ENCODE data around the gene TEX19. TPM values are rescaled to one million over a fixed set of nuclear protein-coding genes. Genes with fewer than 3 reads are reported as not detected.

The TEX19 gene
- total RNA-seq, 2 experiments from 2014 or later, result 2.0 to 3.4 TPM

DNA sequence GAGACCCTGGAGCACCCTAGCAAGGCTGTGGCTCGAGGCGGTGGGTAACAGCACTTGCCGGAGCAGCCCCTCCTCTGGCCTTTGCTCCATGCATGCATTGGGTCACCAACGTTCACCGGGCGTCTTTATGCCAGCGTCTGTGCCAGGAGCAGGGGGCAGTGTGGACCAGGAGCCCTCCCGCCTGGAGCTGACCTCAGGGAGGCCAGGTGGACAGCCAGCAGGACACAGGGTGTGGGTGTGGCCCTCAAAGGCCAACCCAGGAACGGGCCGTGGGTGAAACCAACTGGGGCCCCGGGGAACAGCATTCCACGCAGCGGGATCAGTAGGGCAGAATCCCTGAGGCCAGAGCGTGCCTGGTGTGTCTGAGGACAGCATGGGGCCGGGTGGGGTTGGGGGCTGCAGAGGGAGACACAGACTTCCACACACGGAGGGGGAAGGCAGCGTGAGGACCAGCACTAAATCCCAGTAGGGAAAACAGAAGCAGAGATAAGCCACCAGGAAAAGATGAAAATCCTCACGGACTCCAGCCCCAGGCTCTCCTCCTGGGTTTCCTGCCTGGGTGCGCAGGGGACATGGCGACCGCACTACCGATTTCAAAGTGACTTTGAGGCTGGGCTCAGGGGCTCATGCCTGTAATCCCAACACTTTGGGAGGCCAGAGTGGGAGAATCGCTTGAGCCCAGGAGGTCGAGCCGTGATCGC is 38.8 kb upstream of the TEX19 start:
- H2AFZ ChIP-seq (ENCODE audit: low read length), result no peak overlapping the region
- no peak overlapping the region for H3K4me2 ChIP-seq (ENCODE audit: low read length)
- ChIA-PET POLR2A (no interaction called here), CTCF (ENCODE audit: unreplicated experiment) (no interaction called here)
- no peak for TF ChIP-seq EZH2phosphoT487 (IDR thresholded peaks at IDR 0.05; ENCODE audit: borderline replicate concordance, low read depth, low read length)
- TF ChIP-seq, protein P1, sequence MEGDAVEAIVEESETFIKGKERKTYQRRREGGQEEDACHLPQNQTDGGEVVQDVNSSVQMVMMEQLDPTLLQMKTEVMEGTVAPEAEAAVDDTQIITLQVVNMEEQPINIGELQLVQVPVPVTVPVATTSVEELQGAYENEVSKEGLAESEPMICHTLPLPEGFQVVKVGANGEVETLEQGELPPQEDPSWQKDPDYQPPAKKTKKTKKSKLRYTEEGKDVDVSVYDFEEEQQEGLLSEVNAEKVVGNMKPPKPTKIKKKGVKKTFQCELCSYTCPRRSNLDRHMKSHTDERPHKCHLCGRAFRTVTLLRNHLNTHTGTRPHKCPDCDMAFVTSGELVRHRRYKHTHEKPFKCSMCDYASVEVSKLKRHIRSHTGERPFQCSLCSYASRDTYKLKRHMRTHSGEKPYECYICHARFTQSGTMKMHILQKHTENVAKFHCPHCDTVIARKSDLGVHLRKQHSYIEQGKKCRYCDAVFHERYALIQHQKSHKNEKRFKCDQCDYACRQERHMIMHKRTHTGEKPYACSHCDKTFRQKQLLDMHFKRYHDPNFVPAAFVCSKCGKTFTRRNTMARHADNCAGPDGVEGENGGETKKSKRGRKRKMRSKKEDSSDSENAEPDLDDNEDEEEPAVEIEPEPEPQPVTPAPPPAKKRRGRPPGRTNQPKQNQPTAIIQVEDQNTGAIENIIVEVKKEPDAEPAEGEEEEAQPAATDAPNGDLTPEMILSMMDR (conservative IDR thresholded peaks at IDR 0.05; ENCODE audit: low read length), result no peak
- H3K27ac ChIP-seq (ENCODE audit: low read depth, low read length, poor library complexity, severe bottlenecking), result no peak overlapping the region
- H3K9me3 ChIP-seq (ENCODE audit: low read length), result peaks cover 8% of the 10 kb centered on the region; the same call in 1 of the 2 replicates
- H3K36me3 ChIP-seq (ENCODE audit: insufficient read depth, low read length), result no peaks in the 10 kb centered on the region
- H3K4me1 ChIP-seq (ENCODE audit: insufficient read depth, low read length, poor library complexity, severe bottlenecking), result no peaks in the 10 kb centered on the region
- no peaks in the 10 kb centered on the region for H3K79me2 ChIP-seq (ENCODE audit: insufficient read depth, low read depth, low read length)
- no TSS peak for BruUV-seq (replicated peaks)
- H4K20me1 ChIP-seq (ENCODE audit: insufficient read depth, low read length), result no peaks in the 10 kb centered on the region
- no peak overlapping the region for H3K4me3 ChIP-seq (ENCODE audit: low read depth, low read length, poor library complexity, severe bottlenecking)
- intact Hi-C loops (cut with micrococcal nuclease; ENCODE audit: unreplicated experiment), result no loop called here
- DNase-seq (ENCODE audit: low spot score), result no peak
- H3K9me2 ChIP-seq (ENCODE audit: insufficient read depth, low read length), result no peaks in the 10 kb centered on the region

DNA sequence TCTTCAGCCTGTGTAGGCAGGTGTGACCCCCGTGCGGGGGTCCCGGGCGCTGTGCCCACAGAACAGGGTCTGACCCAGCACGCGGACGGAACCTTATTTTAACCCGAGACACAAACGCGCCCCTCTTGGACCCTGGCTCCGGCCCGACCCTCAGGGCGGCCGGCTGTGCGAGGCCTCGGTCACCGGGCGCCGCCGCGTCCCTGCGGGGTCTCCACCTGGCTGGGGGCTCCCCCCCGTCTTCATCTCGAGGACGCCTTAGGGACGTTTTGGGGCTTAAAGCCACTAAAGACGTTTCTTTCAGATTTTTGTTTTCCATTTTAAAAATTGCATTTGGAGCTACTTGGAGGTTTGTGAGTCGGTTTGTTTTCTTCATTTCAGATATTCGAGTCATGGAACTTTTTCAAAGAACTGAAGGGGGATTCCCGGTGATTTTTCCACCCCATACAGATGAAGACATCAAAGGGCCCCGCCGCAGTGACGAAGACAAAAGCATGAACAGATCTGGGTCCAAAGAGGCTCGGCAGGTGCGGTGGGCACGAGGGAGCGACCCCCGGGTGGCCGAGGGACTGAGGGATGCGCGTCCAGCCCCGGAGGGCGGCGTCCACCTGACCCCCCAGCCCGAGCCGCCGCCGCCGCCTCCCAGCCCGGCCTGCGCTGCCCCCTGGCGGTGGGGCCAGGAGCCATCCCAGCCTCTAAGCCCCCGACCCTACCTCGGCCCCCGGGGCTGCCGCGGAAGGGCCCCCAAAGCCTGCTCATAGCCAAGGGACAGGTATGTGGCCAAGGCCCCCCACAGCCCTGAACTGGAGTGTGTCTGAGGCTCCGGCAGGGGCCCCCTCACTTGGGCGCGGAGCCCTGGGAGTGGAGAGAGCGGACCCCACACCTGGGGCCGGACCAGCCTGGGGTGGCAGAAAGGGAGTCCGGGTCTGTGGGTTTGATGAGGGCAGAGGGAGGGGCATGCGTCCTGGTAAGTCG is 37.8 kb upstream of the TEX19 start:
- peak; percentile 58 for DNase-seq (ENCODE audit: low spot score)
- Histone ChIP-seq H3K4me1 (ENCODE audit: insufficient read depth, low read length, poor library complexity, severe bottlenecking) (no peaks in the 10 kb centered on the region), H3K4me2 (ENCODE audit: low read length) (no peak overlapping the region), H3K36me3 (ENCODE audit: insufficient read depth, low read length) (no peaks in the 10 kb centered on the region), H3K9me2 (ENCODE audit: insufficient read depth, low read length) (no peaks in the 10 kb centered on the region), H2AFZ (ENCODE audit: low read length) (no peak overlapping the region), H3K4me3 (ENCODE audit: low read depth, low read length, poor library complexity, severe bottlenecking) (no peak overlapping the region), H3K27ac (ENCODE audit: low read depth, low read length, poor library complexity, severe bottlenecking) (no peak overlapping the region), H3K9me3 (ENCODE audit: low read length) (peaks cover 8% of the 10 kb centered on the region; the same call in 1 of the 2 replicates), H3K79me2 (ENCODE audit: insufficient read depth, low read depth, low read length) (no peaks in the 10 kb centered on the region), H4K20me1 (ENCODE audit: insufficient read depth, low read length) (no peaks in the 10 kb centered on the region)
- TF ChIP-seq, protein P1 (conservative IDR thresholded peaks at IDR 0.05; ENCODE audit: low read length), result peak; percentile 98
- no peak for TF ChIP-seq EZH2phosphoT487 (IDR thresholded peaks at IDR 0.05; ENCODE audit: borderline replicate concordance, low read depth, low read length)
- no TSS peak for BruUV-seq (replicated peaks)
- ChIA-PET CTCF (ENCODE audit: unreplicated experiment) (no interaction called here), POLR2A (no interaction called here)
- intact Hi-C loops (cut with micrococcal nuclease; ENCODE audit: unreplicated experiment), result loop anchor here (1.0 kb wide), 1 partner anchor 85 kb away; no protein-coding TSS in a partner anchor

Measured in OCI-LY7 (cell line).